NT2/D1 (cell line): Measurements from ENCODE around the gene SDC3.

Source experiments
- SUZ12 ChIP-seq: IDR thresholded peaks from 2 replicates; pipeline ENCODE4 v1.6.1; 2011; ENCODE audit not compliant: insufficient read length, insufficient read depth; ENCODE audit errors: extremely low read depth
- ZNF274 ChIP-seq: IDR thresholded peaks from 2 replicates; pipeline ENCODE4 v1.6.1; 2011; ENCODE audit warnings: mild to moderate bottlenecking, low read depth, low read length

GRCh38 chr1:30829889-30830288 lies 78.7 kb downstream of the SDC3 start:
- TF ChIP-seq ZNF274 (no peak), SUZ12 (no peak)
